Endometrium (tissue), 2 donors: Measurements from ENCODE around the gene MTHFSD.
"Not testable (repeated sequence)": the region's sequence is repeated elsewhere in the genome, so short reads cannot be mapped to it uniquely, and the experiment has no call there.

ENCODE experiments used
- FAIRE-seq: peaks from 2 replicates; lab custom pipeline; 2012; peaks lifted over from hg19 to GRCh38; lab: Jason Lieb, UNC
- donor health status: control.
- donor health status: control.

The MTHFSD gene, protein sequence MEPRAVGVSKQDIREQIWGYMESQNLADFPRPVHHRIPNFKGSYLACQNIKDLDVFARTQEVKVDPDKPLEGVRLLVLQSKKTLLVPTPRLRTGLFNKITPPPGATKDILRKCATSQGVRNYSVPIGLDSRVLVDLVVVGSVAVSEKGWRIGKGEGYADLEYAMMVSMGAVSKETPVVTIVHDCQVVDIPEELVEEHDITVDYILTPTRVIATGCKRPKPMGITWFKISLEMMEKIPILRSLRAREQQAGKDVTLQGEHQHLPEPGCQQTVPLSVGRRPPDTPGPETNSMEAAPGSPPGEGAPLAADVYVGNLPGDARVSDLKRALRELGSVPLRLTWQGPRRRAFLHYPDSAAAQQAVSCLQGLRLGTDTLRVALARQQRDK

DNA sequence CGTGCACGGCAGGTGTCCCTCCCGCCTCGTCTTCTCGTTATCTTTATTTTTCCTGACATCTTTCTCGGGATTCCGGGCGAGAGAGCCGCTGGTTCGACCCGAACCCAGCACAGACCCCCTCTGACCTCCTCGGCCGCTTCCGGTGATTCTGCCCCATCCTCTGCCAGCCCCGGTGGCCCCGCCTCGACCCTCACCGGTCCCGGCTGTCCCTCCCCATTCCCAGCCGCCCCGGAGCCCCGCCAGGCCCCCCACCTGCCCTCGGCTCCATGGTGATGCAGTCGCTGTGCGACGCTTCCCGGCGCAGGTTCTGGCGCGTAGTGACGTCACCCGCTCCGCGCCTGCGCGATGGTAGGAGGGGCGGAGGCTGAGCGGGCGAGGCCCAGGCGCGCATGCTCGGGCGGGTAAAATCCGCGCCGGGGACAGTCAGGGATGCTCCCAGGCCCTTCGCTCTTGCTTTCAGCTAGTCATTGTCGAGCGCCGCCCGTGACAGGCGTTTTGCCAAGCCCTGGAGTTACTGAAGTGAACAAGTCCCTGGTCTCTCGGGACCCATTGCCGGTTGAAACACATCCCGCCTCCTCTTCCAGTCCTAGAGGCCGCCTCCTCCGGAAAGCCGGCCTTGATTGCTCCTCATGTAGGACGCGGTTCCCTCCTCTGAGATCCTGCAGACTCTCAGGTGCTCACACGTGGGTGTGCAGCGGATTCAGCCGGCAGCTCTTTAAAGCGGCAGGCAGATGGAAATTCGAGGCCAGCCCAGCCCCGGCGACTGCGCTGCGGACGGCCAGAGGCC, at the start of gene MTHFSD:
Gene MTHFSD, minus strand, starts transcription at position 319 of the 787 bp plus-strand sequence. Its CDS starts 51 bp downstream, at position 268.
- peak; percentile 29 for FAIRE-seq

GRCh38 chr16:86604436-86605193, 49.6 kb upstream of the MTHFSD start:
- FAIRE-seq: no peak

- no peak for FAIRE-seq
These were observed 47.5 kb upstream of the MTHFSD start for GRCh38 chr16:86602521-86602920.

- no peak for FAIRE-seq
These were observed 46.3 kb upstream of the MTHFSD start for GRCh38 chr16:86601356-86601755.

GRCh38 chr16:86598607-86599565, 43.9 kb upstream of the MTHFSD start:
- FAIRE-seq: no peak

DNA sequence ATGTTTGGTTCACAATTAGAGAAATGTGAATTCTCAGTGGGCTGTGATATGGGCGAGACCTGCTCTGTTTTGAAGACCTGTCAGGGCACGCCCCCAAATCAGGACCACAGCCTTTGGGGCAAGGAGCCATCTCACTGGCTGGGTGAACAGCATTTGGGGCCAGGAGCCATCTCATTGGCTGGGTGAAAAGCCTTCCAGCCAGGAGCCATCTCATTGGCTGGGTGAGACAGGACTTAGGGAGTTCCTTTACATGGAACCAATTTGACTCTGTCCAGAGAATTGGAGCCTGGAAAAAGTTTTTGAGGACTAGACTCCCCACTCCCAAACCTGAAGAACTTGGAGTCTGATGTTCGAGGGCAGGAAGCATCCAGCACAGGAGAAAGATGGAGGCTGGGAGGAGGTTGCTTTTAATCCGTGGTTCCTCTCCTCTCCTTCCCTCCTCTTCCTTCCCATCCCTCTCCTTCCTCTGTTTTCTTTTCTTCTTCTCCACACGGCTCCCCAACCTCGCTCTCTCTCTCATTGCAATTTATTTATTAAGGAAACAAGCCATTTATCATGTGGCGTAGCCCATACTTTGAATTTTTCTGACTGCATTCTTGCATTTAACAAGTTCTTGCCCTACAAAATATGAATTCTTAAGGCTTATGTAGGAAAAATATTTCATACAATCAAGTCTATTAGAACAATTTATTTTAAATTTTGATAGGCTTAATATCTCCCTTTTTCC, 43.0 kb upstream of the MTHFSD start:
- FAIRE-seq: no peak

DNA sequence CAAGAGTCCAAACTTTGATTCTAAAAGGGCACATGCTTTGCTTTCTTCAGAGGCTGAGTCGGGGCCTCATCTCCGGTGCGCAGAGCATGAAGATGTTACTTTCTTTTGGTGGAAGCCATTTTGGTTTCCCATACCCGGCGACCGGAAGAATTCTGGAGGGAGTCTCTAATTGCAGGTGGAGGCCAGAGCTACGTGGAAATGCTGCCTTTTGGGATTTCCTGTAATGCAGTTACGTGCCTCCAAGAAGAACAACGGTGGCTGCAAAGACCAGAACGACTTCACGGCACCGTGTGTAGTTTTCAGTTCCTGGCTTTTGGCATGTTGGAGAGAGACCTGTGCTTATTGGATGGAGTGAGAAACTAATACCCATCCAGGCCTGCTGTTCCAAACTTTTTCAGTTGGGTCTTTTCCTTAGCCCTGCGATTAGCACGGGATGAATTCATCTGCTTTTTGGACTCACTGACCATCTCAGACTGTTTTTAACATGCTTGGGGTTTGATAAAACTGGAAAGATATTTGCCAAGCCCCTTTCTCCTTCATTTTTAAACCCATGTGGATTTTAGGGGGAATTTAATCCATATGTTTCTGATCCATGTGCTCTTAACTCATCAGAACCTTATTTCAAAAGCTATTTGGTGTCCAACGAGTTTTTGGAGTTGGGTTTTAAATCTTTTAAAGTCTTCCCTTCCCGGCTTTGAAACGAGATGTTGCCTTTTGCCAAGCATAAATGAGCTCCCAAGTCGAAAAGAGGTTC, 42.3 kb upstream of the MTHFSD start:
- FAIRE-seq: no peak

DNA sequence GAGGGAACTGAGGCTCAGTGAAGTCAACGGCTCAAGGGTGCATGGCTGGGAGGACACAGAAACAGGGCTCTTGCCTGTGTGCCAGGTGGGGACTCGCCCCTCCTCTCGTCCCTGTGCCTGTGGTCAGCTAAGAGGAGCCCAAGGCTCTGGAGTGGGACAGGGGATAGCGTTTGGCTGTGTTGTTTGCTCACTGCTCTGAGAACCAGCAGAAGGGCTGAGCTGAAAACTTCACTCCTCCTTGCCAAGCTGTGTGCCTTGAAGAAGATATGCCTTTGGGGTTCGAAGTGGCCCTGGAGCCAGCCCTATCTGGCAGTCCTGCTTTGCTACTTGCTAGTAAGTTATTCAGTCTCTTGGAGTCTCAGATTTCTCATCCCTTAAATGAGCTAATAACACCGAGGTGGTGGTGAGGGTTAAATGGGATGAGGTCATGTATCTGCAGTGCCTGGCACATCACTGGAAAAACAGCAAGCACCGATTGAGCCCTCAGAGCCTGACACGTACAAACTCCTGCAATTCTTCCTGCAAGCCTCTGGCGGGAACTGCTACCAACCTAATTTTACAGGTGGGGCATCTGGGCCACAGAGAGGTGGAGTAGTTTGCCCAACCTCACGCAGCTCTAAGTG, 41.1 kb upstream of the MTHFSD start:
- FAIRE-seq: no peak

GRCh38 chr16:86594721-86595120, 39.7 kb upstream of the MTHFSD start:
- FAIRE-seq: no peak

DNA sequence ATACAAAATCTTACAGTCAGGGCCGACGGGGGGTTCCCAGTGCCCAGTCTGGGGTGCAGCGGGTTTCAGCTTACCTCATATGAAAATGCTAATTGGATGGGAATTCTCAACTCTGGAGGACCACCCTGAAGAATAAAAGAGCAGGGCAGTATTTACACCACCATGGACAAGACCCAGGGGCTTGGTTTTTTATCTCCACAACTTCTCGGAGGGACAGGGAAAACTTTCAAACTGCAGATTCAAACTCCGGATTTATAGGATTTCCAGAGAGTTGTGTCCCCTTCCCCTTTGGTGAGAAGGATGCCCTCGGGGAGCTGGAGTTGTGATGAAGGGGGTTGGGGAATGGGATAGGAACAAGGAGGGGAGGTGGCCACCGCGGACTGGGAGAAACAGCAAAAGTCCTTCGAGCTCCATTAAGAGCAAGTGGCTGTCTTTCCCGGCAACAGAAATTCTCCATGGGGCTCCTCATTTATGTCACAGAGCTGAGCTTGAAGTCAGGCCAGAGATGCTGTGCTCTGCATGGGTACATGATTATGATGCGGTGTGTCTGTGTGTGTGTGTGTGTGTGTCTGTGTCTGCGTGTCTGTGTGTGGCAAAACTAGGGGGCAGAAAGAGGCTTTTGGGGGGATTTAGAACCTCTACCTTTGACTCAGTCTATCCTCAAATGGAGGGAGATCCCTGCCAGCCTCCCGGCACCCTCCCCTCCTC, 39.0 kb upstream of the MTHFSD start:
- no peak for FAIRE-seq

- FAIRE-seq: no peak
These were observed 36.2 kb upstream of the MTHFSD start for GRCh38 chr16:86591270-86591669.

GRCh38 chr16:86590501-86591144, 35.6 kb upstream of the MTHFSD start:
- no peak for FAIRE-seq

DNA sequence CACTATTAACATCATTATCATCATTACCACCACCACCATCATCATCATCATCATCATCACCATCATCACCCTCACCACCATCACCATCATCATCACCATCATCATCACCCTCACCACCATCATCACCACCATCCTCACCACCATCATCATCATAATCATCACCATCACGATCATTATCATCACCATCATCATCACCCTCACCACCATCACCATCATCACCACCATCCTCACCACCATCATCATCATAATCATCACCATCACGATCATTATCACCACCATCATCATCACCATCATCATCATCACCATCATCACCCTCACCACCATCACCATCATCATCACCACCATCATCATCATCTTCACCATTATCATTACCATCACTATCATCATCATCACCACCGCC, 32.9 kb upstream of the MTHFSD start:
- not testable (repeated sequence) for FAIRE-seq

GRCh38 chr16:86587487-86587886, 32.5 kb upstream of the MTHFSD start:
- FAIRE-seq: no peak

- no peak for FAIRE-seq
These were observed 31.0 kb upstream of the MTHFSD start for GRCh38 chr16:86585821-86586611.

GRCh38 chr16:86584726-86585721, 30.0 kb upstream of the MTHFSD start:
- no peak for FAIRE-seq
